Activated CD4-positive, alpha-beta T cell treated with anti-CD3 and anti-CD28 coated beads, Interleukin-2, amount 50 U/mL, for 16 hours (primary cell): ENCODE measurements around the gene LYSET.
"Not testable (repeated sequence)": the region's sequence is repeated elsewhere in the genome, so short reads cannot be mapped to it uniquely, and the experiment has no call there.

Experiments used
- DNase-seq: peaks from one replicate; pipeline ENCODE4 v3.0.0-alpha.2; 2020

Gene LYSET

DNA sequence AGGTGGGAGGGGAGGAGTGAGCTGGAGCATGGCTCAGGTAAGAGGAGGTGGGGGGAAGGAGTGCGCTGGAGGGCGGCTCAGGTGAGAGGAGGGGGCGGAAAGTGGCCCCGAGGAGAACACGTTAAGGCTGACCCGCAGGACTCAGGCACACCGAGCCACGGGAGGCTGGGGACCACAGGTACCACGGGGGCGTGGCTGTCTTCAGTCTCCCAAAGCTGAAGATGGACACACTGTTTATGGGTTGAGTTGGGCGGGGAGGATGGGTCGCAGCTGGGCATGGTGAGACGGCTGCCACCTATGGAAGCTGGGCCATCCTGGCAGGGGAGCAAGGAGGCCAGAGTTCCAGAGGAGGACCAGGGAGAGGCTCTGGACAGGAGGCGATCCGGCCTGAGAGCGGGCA lies 45.4 kb downstream of the LYSET start:
- no peak for DNase-seq

DNA sequence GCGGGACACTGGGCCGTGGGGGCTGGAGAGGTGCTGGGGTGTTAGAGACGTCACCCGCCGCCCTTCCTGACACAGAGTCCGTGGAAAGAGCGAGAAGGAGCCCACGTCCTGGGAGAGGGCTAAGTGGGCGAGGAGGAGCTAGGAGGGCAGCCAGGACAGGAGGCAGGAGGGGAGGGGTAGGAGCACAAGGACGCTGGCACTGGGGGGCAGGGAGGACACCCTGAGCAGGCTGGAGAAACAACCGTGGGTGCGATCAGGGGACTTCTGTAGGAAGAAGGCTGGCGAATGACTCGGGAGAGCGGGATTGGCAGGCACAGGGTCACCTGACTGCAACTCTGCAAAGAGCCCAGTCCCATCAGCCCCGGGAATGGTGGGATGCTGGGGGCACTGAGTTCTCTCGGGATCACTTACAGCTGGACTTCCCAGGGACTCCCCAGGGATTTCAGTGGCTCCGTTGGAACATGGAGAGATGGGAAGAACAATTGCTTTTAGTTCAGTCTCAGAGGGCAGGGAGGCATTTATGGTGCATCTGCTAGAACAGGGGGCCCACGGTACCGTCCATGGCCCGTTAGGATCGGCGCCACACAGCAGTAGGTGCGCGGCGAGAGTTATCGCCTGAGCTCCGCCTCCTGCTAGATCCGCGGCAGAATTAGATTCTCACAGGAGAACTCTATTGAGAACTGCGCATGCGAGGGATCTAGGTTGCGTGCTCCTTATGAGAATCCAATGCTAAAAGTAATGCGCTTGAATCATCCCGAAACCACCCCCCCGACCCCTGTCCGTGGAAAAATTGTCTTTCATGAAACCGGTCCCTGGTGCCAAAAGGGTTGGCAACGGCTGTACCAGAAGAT lies 46.2 kb downstream of the LYSET start:
- no peak for DNase-seq

DNA sequence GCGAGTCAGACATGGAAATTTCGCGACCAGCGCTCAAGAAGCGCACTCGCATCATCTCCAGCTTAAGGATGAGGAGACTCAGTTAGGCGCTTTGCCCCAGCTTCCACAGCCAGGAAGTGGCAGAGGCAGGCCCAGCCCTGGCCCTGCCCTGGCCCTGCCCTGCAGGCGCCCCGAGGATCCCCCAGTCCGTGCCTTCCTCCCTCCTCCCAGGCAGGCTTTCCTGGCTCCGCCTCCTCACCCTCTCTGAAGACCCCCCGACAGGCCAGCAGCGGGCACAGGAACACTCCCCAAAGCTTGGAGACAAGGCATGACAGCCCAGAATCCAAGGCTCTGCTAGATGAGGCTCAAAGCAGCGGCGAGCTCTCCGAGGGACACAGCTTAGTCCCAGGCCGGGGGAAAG lies 47.0 kb downstream of the LYSET start:
- DNase-seq, result no peak

DNA sequence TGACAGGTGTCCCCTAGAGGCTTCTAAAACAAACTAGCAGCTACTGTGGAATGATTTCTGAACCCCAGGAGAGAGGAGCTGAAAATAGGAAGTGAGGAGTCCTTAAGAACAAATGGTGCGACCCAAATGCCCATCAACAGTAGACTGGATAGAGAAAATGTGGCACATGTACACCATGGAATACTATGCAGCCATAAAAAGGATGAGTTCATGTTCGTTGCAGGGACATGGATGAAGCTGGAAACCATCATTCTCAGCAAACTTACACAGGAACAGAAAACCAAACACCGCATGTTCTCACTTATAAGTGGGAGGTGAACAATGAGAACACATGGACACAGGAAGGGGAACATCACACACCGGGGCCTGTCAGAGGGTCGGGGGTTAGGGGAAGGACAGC lies 48.0 kb downstream of the LYSET start:
- not testable (repeated sequence) for DNase-seq

DNA sequence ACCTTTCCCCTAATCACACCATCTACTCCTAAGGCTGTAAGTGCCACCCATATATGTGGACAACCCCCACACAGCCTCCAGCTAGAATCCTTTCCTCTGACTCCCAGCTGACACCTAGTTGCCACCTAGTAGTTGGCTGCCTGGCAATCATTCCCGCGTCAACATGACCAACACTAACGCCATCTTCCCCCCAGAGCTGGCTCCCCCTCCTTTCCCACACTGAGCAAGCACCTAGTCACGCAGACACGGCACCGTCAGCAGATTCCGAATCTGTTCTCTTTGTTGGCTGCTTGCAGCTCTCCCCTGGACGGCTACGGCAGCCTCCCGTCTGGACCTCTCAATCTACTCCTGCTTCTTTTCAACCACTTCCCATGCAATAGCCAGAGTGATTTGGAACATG lies 49.7 kb downstream of the LYSET start:
- no peak for DNase-seq
